ENCODE data around the gene BEGAIN. TPM values are rescaled to one million over a fixed set of nuclear protein-coding genes. Genes with fewer than 3 reads are reported as not detected.

The BEGAIN gene
- total and polyA plus RNA-seq, 2 donors (not counting 3 experiments of a cell fraction or from before 2014, with no cell fraction given): 0.49 TPM; not detected in 1

DNA sequence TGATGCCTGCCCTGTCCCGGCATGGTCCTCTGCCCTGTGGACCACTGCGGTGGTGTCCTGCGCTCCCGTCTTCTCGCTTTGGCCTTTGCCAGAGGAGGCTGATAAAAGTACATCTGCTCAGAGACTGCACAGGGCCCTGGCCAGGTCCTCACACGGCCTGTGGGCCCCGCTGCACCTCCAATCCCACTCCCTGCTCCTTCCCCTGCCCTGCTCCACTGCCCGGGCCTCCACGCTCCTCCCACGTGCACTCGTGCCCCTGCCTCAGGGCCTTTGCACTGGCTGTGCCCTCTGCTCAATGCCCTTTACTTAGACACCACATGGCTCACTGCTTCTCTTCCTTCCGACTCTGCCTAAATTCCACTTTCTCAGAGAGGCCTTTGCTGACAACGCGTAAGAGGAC lies 49.3 kb upstream of the BEGAIN start:
- DNase-seq (ENCODE audit: low read depth, low spot score): no peak
- ChIA-PET POLR2A (no interaction called here), CTCF (interaction anchor here (3.2 kb wide), 1 partner anchor 9 kb away, joined by 21 read pairs; no protein-coding TSS in a partner anchor)
- Histone ChIP-seq H3K79me2 (ENCODE audit: control insufficient read depth, insufficient read depth, low read length) (no peaks in the 10 kb centered on the region), H3K27ac (ENCODE audit: insufficient read depth, low read depth, low read length) (no peak overlapping the region), H4K20me1 (replicated peaks; ENCODE audit: control insufficient read depth, extremely low read depth, insufficient read depth, low read length) (no peaks in the 10 kb centered on the region), H3K9ac (replicated peaks; ENCODE audit: extremely low read depth, insufficient read depth, low read length) (no peak overlapping the region), H3K27me3 (ENCODE audit: control insufficient read depth in 2 of 2, insufficient read depth in 2 of 2, low read length in 2 of 2) (no peaks in the 10 kb centered on the region), H3K4me1 (ENCODE audit: control insufficient read depth, extremely low read depth, insufficient read depth, low read length) (no peaks in the 10 kb centered on the region), H3K9me1 (replicated peaks; ENCODE audit: control insufficient read depth, extremely low read depth, insufficient read depth, low read length) (no peaks in the 10 kb centered on the region), H2AFZ (ENCODE audit: low read depth, low read length) (no peak overlapping the region), H3K4me2 (ENCODE audit: insufficient read depth, low read length) (no peak overlapping the region), H3K4me3 (replicated peaks in 1 of 3; ENCODE audit: insufficient read depth in 1 of 3, low read depth in 1 of 3, low read length in 3 of 3) (no peak overlapping the region), H3K36me3 (ENCODE audit: control insufficient read depth in 2 of 2, extremely low read depth in 1 of 2, insufficient read depth in 2 of 2, low read length in 2 of 2) (no peaks in the 10 kb centered on the region), H3K9me3 (replicated peaks; ENCODE audit: control insufficient read depth, insufficient read depth, low read length) (no peaks in the 10 kb centered on the region)
- TF ChIP-seq MYC (IDR thresholded peaks at IDR 0.05; ENCODE audit: low read depth, low read length): no peak
- TF ChIP-seq FOS (IDR thresholded peaks at IDR 0.05; ENCODE audit: borderline replicate concordance, insufficient read depth, low read length): no peak
- TF ChIP-seq POLR2AphosphoS5 (IDR thresholded peaks at IDR 0.05; ENCODE audit: insufficient read depth, low read depth, low read length): no peak
- TF ChIP-seq POLR2A (IDR thresholded peaks at IDR 0.05; ENCODE audit: low read depth, low read length): no peak
- TF ChIP-seq GATA2 (IDR thresholded peaks at IDR 0.05; ENCODE audit: insufficient read depth, insufficient read length, low read depth, low read length): no peak
- no peak for TF ChIP-seq EZH2 (IDR thresholded peaks at IDR 0.05; ENCODE audit: borderline replicate concordance, low read depth, low read length, severe bottlenecking)
- no peak for TF ChIP-seq MAX (IDR thresholded peaks at IDR 0.05; ENCODE audit: insufficient read depth, insufficient read length)
- TF ChIP-seq, protein P1, sequence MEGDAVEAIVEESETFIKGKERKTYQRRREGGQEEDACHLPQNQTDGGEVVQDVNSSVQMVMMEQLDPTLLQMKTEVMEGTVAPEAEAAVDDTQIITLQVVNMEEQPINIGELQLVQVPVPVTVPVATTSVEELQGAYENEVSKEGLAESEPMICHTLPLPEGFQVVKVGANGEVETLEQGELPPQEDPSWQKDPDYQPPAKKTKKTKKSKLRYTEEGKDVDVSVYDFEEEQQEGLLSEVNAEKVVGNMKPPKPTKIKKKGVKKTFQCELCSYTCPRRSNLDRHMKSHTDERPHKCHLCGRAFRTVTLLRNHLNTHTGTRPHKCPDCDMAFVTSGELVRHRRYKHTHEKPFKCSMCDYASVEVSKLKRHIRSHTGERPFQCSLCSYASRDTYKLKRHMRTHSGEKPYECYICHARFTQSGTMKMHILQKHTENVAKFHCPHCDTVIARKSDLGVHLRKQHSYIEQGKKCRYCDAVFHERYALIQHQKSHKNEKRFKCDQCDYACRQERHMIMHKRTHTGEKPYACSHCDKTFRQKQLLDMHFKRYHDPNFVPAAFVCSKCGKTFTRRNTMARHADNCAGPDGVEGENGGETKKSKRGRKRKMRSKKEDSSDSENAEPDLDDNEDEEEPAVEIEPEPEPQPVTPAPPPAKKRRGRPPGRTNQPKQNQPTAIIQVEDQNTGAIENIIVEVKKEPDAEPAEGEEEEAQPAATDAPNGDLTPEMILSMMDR (IDR thresholded peaks at IDR 0.05; ENCODE audit: extremely low read depth in 1 of 2, insufficient read depth in 1 of 2, low read depth in 1 of 2, low read length in 2 of 2): no peak
- no peak for TF ChIP-seq JUN (IDR thresholded peaks at IDR 0.05; ENCODE audit: borderline replicate concordance, insufficient read depth, insufficient read length, low read depth)
- dilution Hi-C loops (cut with MboI; ENCODE audit: extremely low pct_ligation_motif_present, low sequenced_read_pairs): no loop called here
- no TSS peak for BruUV-seq (replicated peaks)
- no peak for FAIRE-seq
- intact Hi-C loops (cut with micrococcal nuclease): no loop called here
